B cell (primary cell): ENCODE measurements around the gene RASSF1. TPM values are rescaled to one million over a fixed set of nuclear protein-coding genes. Genes with fewer than 3 reads are reported as not detected.

Experiments
- ATAC-seq: fragments of 200-7000 bp; cut with Tn5 transposase; one replicate; pipeline ENCODE4 v1.10.0; 2021; ENCODE audit warnings: low read depth, mild to moderate bottlenecking, moderate number of reproducible peaks, moderate library complexity
- CTCF ChIA-PET: fragments of 350-600 bp; sonication (Branson Sonifier 250); formaldehyde crosslinking; loops from one replicate; lab custom pipeline; 2021; ENCODE audit warnings: antibody characterized with exemption, inconsistent platforms; lab: Charles Lee
- POLR2A ChIA-PET: fragments of 350-600 bp; sonication (Branson Sonifier 250); formaldehyde crosslinking; loops from one replicate; lab custom pipeline; 2021; ENCODE audit warnings: antibody characterized with exemption; lab: Charles Lee
- DNase-seq: peaks from one replicate; pipeline ENCODE4 v3.0.0; 2013
- H2AFZ ChIP-seq: 2 replicates; pipeline ENCODE4 v1.6.1; 2012; ENCODE audit warnings: mild to moderate bottlenecking, low read depth, low read length; ENCODE audit not compliant: insufficient read depth, poor library complexity, severe bottlenecking
- H3K27ac ChIP-seq, 2 donors: 1 replicate in 1 of 2; 2 replicates in 1 of 2; pipeline ENCODE4 v1.5.1; 2012 to 2013; ENCODE audit warnings: low read length in 2 of 2, mild to moderate bottlenecking in 2 of 2, moderate library complexity in 1 of 2
- H3K27me3 ChIP-seq, 4 experiments: fragments of 200-600 bp in 1 of 4; sonication (generic) in 1 of 4; replicated peaks in 1 of 4; 1 replicate in 2 of 4; 2 replicates in 2 of 4; pipeline versions ENCODE4 v1.6.1 to v1.7.0; 2013 to 2016; ENCODE audit warnings: low read length in 3 of 4, mild to moderate bottlenecking in 2 of 4, mixed read lengths in 1 of 4, moderate library complexity in 1 of 4; ENCODE audit not compliant: insufficient read depth in 4 of 4, control insufficient read depth in 3 of 4; ENCODE audit errors: control extremely low read depth in 1 of 4
- H3K36me3 ChIP-seq, 2 experiments: replicated peaks in 1 of 2; 1 replicate in 1 of 2; 2 replicates in 1 of 2; pipeline versions ENCODE4 v1.6.1 to v1.7.1; 2013; ENCODE audit warnings: low read length in 1 of 2; ENCODE audit not compliant: insufficient read depth in 2 of 2, control insufficient read depth in 1 of 2; ENCODE audit errors: control extremely low read depth in 1 of 2, extremely low read depth in 1 of 2
- H3K4me1 ChIP-seq, 2 donors: fragments of 200-600 bp in 1 of 2; sonication (generic) in 1 of 2; 1 replicate in 1 of 2; 2 replicates in 1 of 2; pipeline versions ENCODE4 v1.5.1 to v1.6.1; 2013 to 2017; ENCODE audit warnings: low read length in 2 of 2; ENCODE audit not compliant: control insufficient read depth in 2 of 2, insufficient read depth in 2 of 2
- H3K4me2 ChIP-seq: replicated peaks from 2 replicates; pipeline ENCODE3; 2012; ENCODE audit warnings: mild to moderate bottlenecking, low read depth, low read length; ENCODE audit not compliant: poor library complexity, severe bottlenecking
- H3K4me3 ChIP-seq, 5 experiments: fragments of 200-600 bp in 1 of 5; sonication (generic) in 1 of 5; 1 replicate in 3 of 5; 2 replicates in 2 of 5; pipeline versions ENCODE4 v1.5.1 to v1.7.0; 2011 to 2016; ENCODE audit warnings: low read length in 4 of 5, mild to moderate bottlenecking in 4 of 5, low read depth in 2 of 5, control low read depth in 1 of 5, moderate library complexity in 1 of 5; ENCODE audit not compliant: insufficient read depth in 1 of 5; ENCODE audit errors: control extremely low read depth in 1 of 5, extremely low read depth in 1 of 5
- H3K79me2 ChIP-seq: fragments of 200-600 bp; sonication (generic); one replicate; pipeline ENCODE4 v1.6.0; 2016; ENCODE audit warnings: low read length; ENCODE audit not compliant: control insufficient read depth, insufficient read depth
- H3K9ac ChIP-seq: fragments of 200-600 bp; sonication (generic); 2 replicates; pipeline ENCODE4 v1.6.1; 2017; ENCODE audit warnings: mild to moderate bottlenecking, low read length, moderate library complexity
- H3K9me3 ChIP-seq, 3 donors: one replicate each; pipeline versions ENCODE4 v1.6.1 to v1.7.1; 2013; ENCODE audit warnings: low read length in 2 of 3; ENCODE audit not compliant: control insufficient read depth in 2 of 3, insufficient read depth in 1 of 3; ENCODE audit errors: control extremely low read depth in 1 of 3
- H4K20me1 ChIP-seq: 2 replicates; pipeline ENCODE4 v1.6.0; 2012; ENCODE audit warnings: mild to moderate bottlenecking, low read length; ENCODE audit not compliant: insufficient read depth, control insufficient read depth, poor library complexity, severe bottlenecking
- H3K27ac Mint-ChIP-seq: one replicate; pipeline ENCODE4 v1.8.0; 2021; ENCODE audit warnings: mixed read lengths
- H3K27me3 Mint-ChIP-seq: one replicate; pipeline ENCODE4 v1.8.0; 2021; ENCODE audit warnings: mixed read lengths
- H3K4me1 Mint-ChIP-seq: one replicate; pipeline ENCODE4 v1.8.0; 2021; ENCODE audit warnings: mixed read lengths
- H3K4me3 Mint-ChIP-seq: one replicate; pipeline ENCODE4 v1.8.0; 2021; ENCODE audit warnings: mixed read lengths
- H3K9me3 Mint-ChIP-seq: one replicate; pipeline ENCODE4 v1.8.0; 2022; ENCODE audit warnings: mixed read lengths; ENCODE audit not compliant: insufficient read depth
- EZH2 ChIP-seq: IDR thresholded peaks from 2 replicates; pipeline ENCODE4 v1.6.1; 2012; ENCODE audit warnings: borderline replicate concordance, low read depth, mild to moderate bottlenecking, moderate library complexity, low read length; ENCODE audit not compliant: insufficient read depth, poor library complexity, severe bottlenecking
- WGBS: methylation state at CpG from one replicate; pipeline ENCODE4 v1.1.5; 2013; ENCODE audit warnings: missing lambda C conversion rate; ENCODE audit not compliant: insufficient coverage; 5-methylcytosine and 5-hydroxymethylcytosine counted together
- intact Hi-C: fragments of 100-400 bp; cut with micrococcal nuclease; formaldehyde crosslinking; loops from one replicate; pipeline ENCODE4 v1.10.0; 2022
- polyA plus RNA-seq: library from polyadenylated mRNA; depleted of rRNA; stranded (reverse); fragments of >200 nt; gene quantifications from 2 replicates; pipeline ENCODE4 v1.2.3, GENCODE V29; 2012
- total RNA-seq, 2 donors: library from RNA; stranded (reverse); fragments of 120-200 nt in 1 of 2; gene quantifications; 1 replicate in 1 of 2; 2 replicates in 1 of 2; pipeline versions ENCODE4 v1.2.3 to v1.2.4, GENCODE V29; 2013 to 2022
- TF ChIP-seq, protein P1 (sequence below): fragments of 200-600 bp; IDR thresholded peaks from one replicate; pipeline ENCODE4 v1.8.0; 2022; ENCODE audit warnings: antibody characterized with exemption, mild to moderate bottlenecking

RASSF1 gene
- total and polyA plus RNA-seq, 2 donors (not counting 1 experiment from before 2014, with no cell fraction given), result 121 to 223 TPM

DNA sequence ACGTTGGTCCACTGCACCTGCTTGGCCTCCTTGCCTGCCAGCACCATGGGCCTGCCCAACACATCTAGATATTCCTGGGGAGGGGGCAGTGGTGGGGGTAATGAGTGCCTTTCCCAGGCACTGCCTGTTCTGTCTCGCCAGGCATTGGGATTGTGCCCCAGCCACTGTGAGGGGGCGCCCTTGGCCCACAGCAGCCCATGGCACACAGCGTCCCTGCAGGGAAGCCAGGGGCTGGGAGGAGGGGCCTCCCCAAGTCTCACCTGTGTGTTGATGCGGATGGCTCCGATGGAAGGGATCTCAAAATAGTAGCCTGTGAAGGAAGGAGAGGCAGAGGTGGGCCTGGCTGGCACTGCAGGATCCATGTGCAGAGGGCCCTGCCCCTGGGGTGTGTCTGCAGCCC, 37.4 kb upstream of the RASSF1 start:
- no peak overlapping the region for H3K4me2 ChIP-seq
- Mint-ChIP-seq H3K4me3 (no peak overlapping the region), H3K27ac (no peak overlapping the region), H3K4me1 (no peaks in the 10 kb centered on the region), H3K9me3 (no peaks in the 10 kb centered on the region), H3K27me3 (peaks cover 2% of the 10 kb centered on the region)
- ChIA-PET POLR2A (no interaction called here), CTCF (no interaction called here)
- intact Hi-C loops, result no loop called here
- no peaks in the 10 kb centered on the region for H3K9me3 ChIP-seq
- DNase-seq (no peak), ATAC-seq (no peak)
- TF ChIP-seq EZH2, result no peak
- TF ChIP-seq, protein P1, sequence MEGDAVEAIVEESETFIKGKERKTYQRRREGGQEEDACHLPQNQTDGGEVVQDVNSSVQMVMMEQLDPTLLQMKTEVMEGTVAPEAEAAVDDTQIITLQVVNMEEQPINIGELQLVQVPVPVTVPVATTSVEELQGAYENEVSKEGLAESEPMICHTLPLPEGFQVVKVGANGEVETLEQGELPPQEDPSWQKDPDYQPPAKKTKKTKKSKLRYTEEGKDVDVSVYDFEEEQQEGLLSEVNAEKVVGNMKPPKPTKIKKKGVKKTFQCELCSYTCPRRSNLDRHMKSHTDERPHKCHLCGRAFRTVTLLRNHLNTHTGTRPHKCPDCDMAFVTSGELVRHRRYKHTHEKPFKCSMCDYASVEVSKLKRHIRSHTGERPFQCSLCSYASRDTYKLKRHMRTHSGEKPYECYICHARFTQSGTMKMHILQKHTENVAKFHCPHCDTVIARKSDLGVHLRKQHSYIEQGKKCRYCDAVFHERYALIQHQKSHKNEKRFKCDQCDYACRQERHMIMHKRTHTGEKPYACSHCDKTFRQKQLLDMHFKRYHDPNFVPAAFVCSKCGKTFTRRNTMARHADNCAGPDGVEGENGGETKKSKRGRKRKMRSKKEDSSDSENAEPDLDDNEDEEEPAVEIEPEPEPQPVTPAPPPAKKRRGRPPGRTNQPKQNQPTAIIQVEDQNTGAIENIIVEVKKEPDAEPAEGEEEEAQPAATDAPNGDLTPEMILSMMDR, result no peak
- no peak overlapping the region for H2AFZ ChIP-seq
- H3K27me3 ChIP-seq, result no peaks in the 10 kb centered on the region
- H3K79me2 ChIP-seq, result no peaks in the 10 kb centered on the region
- H3K4me3 ChIP-seq, result no peak overlapping the region
- no peak overlapping the region for H3K27ac ChIP-seq
- no peaks in the 10 kb centered on the region for H4K20me1 ChIP-seq
- no peak overlapping the region for H3K9ac ChIP-seq
- H3K36me3 ChIP-seq, result no peaks in the 10 kb centered on the region
- H3K4me1 ChIP-seq, result no peaks in the 10 kb centered on the region
- WGBS, result 98% methylated on average over 4 of the region's 6 CpGs

DNA sequence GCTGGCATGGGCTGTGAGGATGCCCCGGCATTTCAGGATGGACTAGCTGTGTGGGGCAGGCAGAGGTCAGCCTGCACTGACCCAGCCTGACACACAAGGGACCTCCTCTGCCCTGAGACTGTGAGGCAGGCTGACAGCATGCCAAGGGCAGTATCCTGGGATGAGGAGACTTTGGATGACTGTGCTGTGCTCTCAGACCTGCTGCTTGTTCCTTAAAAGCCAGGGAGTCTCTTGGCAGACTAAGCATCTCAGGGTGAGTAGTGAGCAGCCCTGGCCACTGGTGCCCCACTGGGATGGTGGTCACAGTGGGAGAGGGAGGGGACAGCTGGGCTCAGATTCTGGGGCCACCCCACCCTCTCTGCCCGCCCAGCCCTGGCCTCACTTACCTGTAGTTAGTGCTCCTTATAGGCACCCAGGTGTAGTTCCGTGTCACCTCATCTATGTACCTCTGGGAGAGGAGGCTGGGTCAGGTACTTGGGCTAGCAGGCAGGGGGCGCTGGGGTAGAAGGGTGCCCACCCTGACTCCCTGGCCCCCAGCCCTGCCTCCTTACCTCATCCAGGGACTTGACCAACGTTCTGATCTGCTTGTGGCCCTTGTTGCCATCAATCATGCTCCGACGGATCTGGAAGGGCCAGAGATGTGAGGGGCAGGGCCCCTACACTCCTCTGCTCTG, 34.8 kb upstream of the RASSF1 start:
- H3K4me1 Mint-ChIP-seq, result no peaks in the 10 kb centered on the region
- no peak for TF ChIP-seq EZH2
- TF ChIP-seq, protein P1, result no peak
- Histone ChIP-seq H4K20me1 (no peaks in the 10 kb centered on the region), H3K9ac (no peak overlapping the region), H3K79me2 (no peaks in the 10 kb centered on the region), H2AFZ (no peak overlapping the region), H3K4me3 (no peak overlapping the region), H3K4me2 (no peak overlapping the region), H3K4me1 (no peaks in the 10 kb centered on the region), H3K36me3 (no peaks in the 10 kb centered on the region), H3K9me3 (no peaks in the 10 kb centered on the region), H3K27ac (no peak overlapping the region), H3K27me3 (no peaks in the 10 kb centered on the region)
- 76% methylated on average over 4 of the region's 7 CpGs for WGBS
- intact Hi-C loops, result no loop called here
- no peak overlapping the region for H3K4me3 Mint-ChIP-seq
- no peaks in the 10 kb centered on the region for H3K9me3 Mint-ChIP-seq
- ChIA-PET POLR2A (no interaction called here), CTCF (no interaction called here)
- peaks cover 8% of the 10 kb centered on the region for H3K27me3 Mint-ChIP-seq
- DNase-seq, result no peak
- H3K27ac Mint-ChIP-seq, result no peak overlapping the region
- peak; percentile 14 for ATAC-seq
